Right ventricle myocardium inferior (tissue), 1 donor: ENCODE results near the gene PDLIM5. TPM values are rescaled to one million over a fixed set of nuclear protein-coding genes. Genes with fewer than 3 reads are reported as not detected.

Source experiments
- ATAC-seq: fragments of 200-7000 bp; cut with Tn5 transposase; one replicate; pipeline ENCODE4 v1.9.1; 2020; ENCODE audit warnings: mild to moderate bottlenecking, moderate library complexity
- DNase-seq: peaks from one replicate; pipeline ENCODE4 v3.0.0; 2021; ENCODE audit errors: missing footprints
- intact Hi-C: fragments of 100-400 bp; cut with DNase I; formaldehyde crosslinking; loops from one replicate; pipeline ENCODE4 v1.11.0; 2022
- total RNA-seq: library from RNA; stranded (reverse); fragmentation: NEBNext Ultra II Directional; extraction: Animal tissue kit (Norgen Biotek cat#: 25700); gene quantifications from one replicate; pipeline ENCODE4 v1.2.1, GENCODE V29; 2021
- donor health status: DM: no; HTN: yes; CAD: no; lungs with severe emphysema.

PDLIM5 gene
- total RNA-seq, 1 donor from 2014 or later, result 1,145 TPM

DNA sequence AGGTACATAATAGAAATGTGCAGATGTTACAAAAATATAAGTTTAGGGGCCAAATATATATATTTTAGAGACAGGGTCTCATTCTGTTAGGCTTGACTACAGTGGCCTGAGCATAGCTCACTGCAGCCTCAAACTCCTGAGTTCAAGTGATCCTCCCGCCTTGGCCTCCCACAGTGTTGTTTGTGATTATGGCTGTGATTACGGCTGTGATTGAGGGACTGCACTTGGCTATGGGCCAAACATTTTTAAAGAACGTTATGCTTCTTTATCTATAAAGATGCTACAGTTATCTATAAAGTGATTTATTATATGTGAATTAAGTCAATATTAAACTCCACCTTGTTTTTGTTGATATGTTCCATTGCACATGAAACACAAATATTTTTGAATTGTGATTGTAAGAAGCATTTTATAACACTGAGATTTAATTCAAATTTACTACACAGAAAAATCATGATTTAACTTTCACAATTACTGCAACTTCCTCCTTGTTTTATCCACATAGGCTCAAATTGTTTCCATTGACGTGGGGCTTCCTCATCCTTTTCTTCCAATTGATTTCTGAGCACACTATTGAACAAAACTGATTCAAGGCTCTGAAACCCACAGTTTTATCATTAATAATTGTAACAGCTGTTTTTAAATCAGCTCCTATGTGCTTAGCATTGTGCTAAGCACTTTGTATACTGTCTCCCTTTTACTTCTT is 237.6 kb downstream of the PDLIM5 start:
- no peak for DNase-seq
- intact Hi-C loops, result no loop called here
- no peak for ATAC-seq

DNA sequence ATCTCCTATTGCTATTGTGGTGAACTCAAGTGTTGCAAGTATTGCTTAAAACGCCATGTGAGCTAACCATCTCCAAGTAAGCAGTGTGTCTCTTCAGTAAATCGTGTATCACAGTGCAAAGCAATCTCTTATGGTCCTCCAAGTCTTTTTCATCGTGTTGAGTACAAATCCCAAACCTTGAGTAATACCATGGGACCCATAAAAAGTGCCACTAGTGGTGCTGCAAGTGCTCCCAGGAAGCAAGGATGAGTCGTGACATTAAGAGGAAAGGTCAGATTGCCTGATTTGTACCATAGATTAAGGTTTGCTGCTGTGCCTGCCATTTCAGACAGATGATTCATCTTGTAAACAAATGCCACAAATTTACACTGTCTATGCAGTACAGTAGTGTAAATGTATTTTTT is 239.1 kb downstream of the PDLIM5 start:
- DNase-seq (no peak), ATAC-seq (no peak)
- intact Hi-C loops, result no loop called here

DNA sequence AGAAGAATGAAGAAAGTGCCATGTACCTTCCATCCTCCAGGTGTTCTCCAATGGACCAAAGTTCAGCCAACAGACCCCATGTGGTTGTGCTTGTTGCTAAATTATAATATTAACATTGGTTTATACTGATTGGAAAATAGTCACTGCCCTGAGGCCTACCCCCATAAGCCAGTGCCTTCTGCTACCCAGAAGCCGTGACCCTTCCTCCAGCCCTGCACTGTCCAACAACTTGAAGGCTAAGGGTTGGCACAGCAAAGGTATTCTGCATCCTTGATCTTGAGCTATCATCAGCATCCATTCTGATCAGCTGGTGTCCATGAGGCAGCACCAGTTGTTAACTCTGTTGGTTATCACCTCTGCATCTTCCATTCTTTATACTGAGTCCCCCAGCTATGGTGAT is 239.8 kb downstream of the PDLIM5 start:
- ATAC-seq (no peak), DNase-seq (no peak)
- intact Hi-C loops, result no loop called here

DNA sequence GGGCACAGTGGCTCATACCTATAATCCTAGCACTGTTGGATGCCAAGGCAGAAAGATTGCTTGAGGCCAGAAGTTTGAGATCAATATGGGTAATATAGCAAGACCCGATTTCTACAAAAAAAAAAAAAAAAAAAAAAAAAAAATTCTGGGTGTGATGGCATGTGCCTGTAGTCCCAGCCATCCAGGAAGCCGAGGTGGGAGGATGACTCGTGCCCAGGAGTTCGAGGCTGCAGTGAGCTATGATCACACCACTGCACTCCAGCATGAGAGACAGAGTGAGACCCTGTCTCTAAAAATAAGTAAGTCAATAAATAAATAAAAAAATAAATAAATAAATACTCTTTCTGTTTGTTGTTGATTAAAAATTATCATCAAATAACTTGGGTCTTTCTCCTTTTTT is 243.6 kb downstream of the PDLIM5 start:
- ATAC-seq, result no peak
- DNase-seq, result no peak
- intact Hi-C loops, result no loop called here

DNA sequence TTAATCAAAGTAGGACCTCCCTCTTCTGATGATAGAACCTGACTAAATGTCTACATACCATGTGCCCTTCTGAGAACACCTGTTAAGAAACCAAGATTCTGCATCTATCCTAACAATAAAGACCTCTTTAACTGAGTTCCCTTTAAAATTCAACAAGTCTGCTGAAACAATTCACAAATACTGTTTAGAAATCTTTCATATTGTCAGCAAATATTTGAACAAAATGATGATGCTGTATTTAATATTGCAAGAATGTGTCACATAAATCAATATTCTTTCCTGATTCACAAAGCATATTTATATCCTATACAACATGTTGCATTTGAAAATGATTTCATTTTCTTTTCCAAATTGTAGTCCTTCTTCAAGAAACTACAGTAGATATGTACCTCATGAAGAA is 246.4 kb downstream of the PDLIM5 start:
- DNase-seq (no peak), ATAC-seq (no peak)
- intact Hi-C loops, result no loop called here

DNA sequence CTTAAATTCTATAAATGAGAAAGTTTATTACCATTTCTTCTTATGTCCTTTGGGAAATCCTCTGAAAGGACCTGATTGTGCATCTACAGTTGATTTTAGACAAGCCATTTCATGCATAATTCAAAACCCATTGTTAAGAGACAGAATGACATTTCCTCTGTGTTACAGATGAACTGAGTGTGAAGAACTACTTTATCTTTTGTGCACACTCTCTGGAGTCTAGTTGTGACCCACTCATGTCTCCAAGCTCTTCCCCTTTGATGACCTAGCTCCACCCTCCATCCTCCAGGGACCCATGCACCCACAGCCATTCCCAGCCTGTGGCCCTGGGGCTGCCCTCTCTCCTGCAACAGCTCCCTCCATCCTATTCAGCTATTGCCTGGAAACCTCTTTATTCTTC is 248.6 kb downstream of the PDLIM5 start:
- intact Hi-C loops, result no loop called here
- ATAC-seq, result no peak
- DNase-seq, result no peak

DNA sequence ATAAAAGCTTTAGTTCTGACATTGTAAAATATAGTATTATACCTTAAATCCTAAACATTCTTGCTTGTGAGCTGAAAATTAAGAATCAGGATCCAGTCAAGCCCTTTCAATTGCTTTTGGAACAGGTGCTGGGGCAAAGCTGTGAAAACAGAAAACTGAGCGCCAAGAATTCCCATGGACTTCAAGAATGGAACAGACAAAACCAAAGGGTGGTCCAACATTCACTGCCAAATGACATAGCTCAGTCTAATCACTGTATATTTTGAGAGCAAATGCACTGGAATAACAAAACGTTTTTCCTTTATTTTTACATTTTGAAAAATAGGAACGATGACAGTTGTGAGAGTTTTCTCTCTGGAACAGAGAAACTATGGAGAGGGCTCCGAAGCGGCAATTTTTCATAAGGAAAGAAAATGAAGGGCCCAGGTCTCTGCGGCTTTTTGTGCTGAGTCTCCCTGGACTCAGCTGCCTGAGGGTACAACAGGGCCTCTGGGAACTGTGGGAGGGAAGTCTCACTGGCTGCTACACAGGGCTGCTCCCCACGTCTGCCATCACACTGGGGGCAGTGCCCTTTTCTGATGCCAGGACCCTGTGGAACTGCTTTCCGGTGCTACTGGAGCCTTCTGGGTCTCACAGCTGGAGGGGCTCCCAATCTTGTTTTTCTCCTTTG is 250.0 kb downstream of the PDLIM5 start:
- ATAC-seq (no peak), DNase-seq (no peak)
- intact Hi-C loops, result no loop called here

DNA sequence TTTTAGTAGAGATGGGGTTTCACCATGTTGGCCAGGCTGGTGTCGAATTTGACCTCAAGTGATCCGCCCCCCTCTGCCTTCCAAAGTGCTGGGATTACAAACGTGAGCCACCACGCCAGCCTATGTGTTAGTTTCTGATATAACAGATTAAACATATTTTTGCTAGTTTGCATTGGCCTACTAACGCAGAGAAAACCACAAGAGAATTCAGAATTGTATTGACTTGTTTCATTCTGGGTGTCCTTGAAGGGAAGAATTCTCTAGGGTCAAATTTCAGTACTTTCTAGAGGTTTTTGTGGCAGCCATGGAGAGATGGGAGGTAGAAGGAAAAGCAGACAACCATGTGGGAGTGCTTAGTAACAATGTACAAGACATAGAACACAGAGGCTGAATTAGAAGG is 259.9 kb downstream of the PDLIM5 start:
- ATAC-seq (no peak), DNase-seq (no peak)
- intact Hi-C loops, result no loop called here

DNA sequence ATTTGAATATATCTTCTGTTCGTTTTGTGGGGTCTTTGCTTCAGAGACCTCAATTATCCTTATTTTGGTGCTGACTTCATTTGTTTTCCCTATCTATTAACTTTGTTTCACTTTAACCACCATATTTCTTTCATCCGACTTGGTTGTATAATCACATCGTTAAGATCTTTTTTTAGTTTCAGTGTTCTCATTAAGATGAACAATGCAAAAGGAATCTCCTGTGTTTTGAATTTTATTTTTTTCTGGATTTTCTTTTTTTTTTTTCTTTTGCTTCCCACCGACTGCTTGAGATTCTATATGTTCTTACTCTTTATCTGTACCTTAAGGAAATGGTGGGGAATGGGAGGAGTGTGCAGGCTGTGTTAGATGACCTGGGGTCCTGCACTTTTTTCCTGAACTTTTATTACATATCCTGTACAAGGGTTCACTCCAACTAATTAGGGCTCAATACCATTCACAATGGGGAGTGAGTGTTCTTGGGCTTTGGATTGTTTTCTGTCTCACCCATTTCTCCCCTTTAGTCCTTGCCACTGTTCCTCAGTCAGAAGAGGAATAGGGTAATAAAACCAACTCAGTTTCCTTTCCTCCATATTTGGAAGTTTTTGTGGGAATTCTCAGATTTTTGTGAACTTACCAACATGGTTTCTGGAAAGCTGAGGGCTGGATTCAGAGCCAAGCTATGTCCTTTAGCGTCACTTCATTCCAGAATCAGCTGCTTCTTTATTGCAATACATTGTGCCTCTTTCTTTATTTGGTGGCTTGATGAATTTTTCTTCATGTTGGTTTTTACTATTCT is 262.8 kb downstream of the PDLIM5 start:
- ATAC-seq (no peak), DNase-seq (no peak)
- intact Hi-C loops, result no loop called here

DNA sequence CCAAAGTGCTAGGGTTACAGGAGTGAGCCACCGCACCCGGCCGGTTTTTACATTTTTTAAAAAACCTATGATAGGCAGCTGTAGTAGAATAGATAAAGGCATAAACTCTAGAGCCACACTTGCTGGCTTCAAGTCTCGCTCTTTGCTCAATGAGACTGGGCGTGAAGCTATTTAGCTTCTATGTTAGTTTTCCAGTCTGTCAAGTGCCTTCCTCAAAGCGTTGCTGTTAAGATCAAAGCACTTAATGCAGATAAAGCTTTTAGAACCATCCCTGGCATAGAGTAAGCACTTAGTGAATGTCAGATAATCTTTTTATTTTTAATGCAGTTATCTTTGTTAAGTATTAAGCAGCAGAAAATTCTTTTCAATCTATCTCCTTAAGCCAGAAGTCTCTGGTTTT is 264.0 kb downstream of the PDLIM5 start:
- no peak for ATAC-seq
- intact Hi-C loops, result no loop called here

More for the DNA sequence above, 264.0 kb downstream of the PDLIM5 start:
- DNase-seq, result no peak

Other genes with a start within 250 kb of the PDLIM5 start
- 9.2 TPM for gene SMARCAD1, start 244.1 kb upstream of the PDLIM5 start, total RNA-seq
- gene HPGDS, start 109.1 kb upstream of the PDLIM5 start, total RNA-seq, result 3.1 TPM